ENCODE results near the gene SPOCK1. TPM values are rescaled to one million over a fixed set of nuclear protein-coding genes. Genes with fewer than 3 reads are reported as not detected.

SPOCK1 gene
- total and polyA plus RNA-seq, 9 of the 15 experiments (the other 6 are each of a cell fraction or from before 2014, with no cell fraction given): 0.01 to 0.35 (median 0.04) TPM; not detected in 6

GRCh38 chr5:137073189-137073588 is 425.9 kb downstream of the SPOCK1 start:
- BruUV-seq (replicated peaks): no TSS peak
- Histone ChIP-seq H3K4me1 (replicated peaks in 1 of 2; ENCODE audit: control insufficient read depth in 2 of 2, insufficient read depth in 2 of 2, low read length in 2 of 2) (no peaks in the 10 kb centered on the region; a peak in 1 of 5 replicates), H3K27ac (ENCODE audit: extremely low read depth, low read depth, low read length) (no peak overlapping the region), H3K4me2 (ENCODE audit: insufficient read depth, low read length) (no peak overlapping the region), H3K27me3 (ENCODE audit: control insufficient read depth in 2 of 2, insufficient read depth in 2 of 2, low read length in 2 of 2) (peaks cover 0 to 10% of the 10 kb centered on the region in 2 experiments; a peak in 1 of 5 replicates), H3K9me1 (ENCODE audit: control insufficient read depth, insufficient read depth, low read length) (no peaks in the 10 kb centered on the region), H2AFZ (ENCODE audit: low read depth, low read length) (no peak overlapping the region), H3K4me3 (no peak overlapping the region), H3K9ac (ENCODE audit: insufficient read depth in 1 of 2, low read depth in 2 of 2, low read length in 2 of 2) (no peak overlapping the region), H3K9me3 (replicated peaks; ENCODE audit: control insufficient read depth, insufficient read depth, low read depth, low read length) (no peaks in the 10 kb centered on the region), H4K20me1 (replicated peaks; ENCODE audit: control insufficient read depth, insufficient read depth, low read length) (no peaks in the 10 kb centered on the region), H3K79me2 (ENCODE audit: control insufficient read depth, insufficient read depth, low read length) (no peaks in the 10 kb centered on the region), H3K36me3 (ENCODE audit: control insufficient read depth, insufficient read depth, low read length) (no peaks in the 10 kb centered on the region)
- WGBS (ENCODE audit: insufficient coverage, low coverage, missing lambda C conversion rate): 0% methylated on average over 2 of the region's 3 CpGs
- ATAC-seq: no peak
- intact Hi-C loops (cut with micrococcal nuclease) (no loop called here), in situ Hi-C loops (cut with MboI) (no loop called here)
- no peak for TF ChIP-seq CBFA2T2 (conservative IDR thresholded peaks at IDR 0.05)
- no peak for TF ChIP-seq CHD1 (IDR thresholded peaks at IDR 0.05; ENCODE audit: low read length)
- no peak for TF ChIP-seq ZNF217 (CRISPR knock-in tag; IDR thresholded peaks at IDR 0.05)
- no peak for TF ChIP-seq ZNF717 (CRISPR knock-in tag; IDR thresholded peaks at IDR 0.05)
- no peak for TF ChIP-seq LARP7 (IDR thresholded peaks at IDR 0.05)
- TF ChIP-seq PYGO2 (tag; IDR thresholded peaks at IDR 0.05): no peak
- TF ChIP-seq ELF2 (CRISPR knock-in tag; IDR thresholded peaks at IDR 0.05): no peak
- TF ChIP-seq ATF4 (CRISPR knock-in tag; IDR thresholded peaks at IDR 0.05): no peak
- TF ChIP-seq TCF7L2 (IDR thresholded peaks at IDR 0.05; ENCODE audit: low read depth, low read length): no peak
- TF ChIP-seq ZNF592 (IDR thresholded peaks at IDR 0.05): no peak
- no peak for TF ChIP-seq ZNF785 (CRISPR knock-in tag; IDR thresholded peaks at IDR 0.05)
- TF ChIP-seq PTBP1 (IDR thresholded peaks at IDR 0.05; ENCODE audit: low read depth, low read length): no peak
- POLR2A ChIA-PET: interaction anchor here (1.1 kb wide), 1 partner anchor 8 kb away, joined by 3 read pairs; no protein-coding TSS in a partner anchor
- CTCF ChIA-PET (ENCODE audit: low intra/inter-chr PET ratio): no interaction called here
- no peak for FAIRE-seq
- DNase-seq (ENCODE audit: extremely low read depth in 1 of 4, low spot score in 3 of 4): no peak
